Amniotic epithelial cell (primary cell): ENCODE data around the gene BTD.

ENCODE experiments used
- DNase-seq: peaks from one replicate; pipeline ENCODE4 v3.0.0-alpha.2; 2010; ENCODE audit warnings: low read depth

BTD gene, protein sequence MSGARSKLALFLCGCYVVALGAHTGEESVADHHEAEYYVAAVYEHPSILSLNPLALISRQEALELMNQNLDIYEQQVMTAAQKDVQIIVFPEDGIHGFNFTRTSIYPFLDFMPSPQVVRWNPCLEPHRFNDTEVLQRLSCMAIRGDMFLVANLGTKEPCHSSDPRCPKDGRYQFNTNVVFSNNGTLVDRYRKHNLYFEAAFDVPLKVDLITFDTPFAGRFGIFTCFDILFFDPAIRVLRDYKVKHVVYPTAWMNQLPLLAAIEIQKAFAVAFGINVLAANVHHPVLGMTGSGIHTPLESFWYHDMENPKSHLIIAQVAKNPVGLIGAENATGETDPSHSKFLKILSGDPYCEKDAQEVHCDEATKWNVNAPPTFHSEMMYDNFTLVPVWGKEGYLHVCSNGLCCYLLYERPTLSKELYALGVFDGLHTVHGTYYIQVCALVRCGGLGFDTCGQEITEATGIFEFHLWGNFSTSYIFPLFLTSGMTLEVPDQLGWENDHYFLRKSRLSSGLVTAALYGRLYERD

DNA sequence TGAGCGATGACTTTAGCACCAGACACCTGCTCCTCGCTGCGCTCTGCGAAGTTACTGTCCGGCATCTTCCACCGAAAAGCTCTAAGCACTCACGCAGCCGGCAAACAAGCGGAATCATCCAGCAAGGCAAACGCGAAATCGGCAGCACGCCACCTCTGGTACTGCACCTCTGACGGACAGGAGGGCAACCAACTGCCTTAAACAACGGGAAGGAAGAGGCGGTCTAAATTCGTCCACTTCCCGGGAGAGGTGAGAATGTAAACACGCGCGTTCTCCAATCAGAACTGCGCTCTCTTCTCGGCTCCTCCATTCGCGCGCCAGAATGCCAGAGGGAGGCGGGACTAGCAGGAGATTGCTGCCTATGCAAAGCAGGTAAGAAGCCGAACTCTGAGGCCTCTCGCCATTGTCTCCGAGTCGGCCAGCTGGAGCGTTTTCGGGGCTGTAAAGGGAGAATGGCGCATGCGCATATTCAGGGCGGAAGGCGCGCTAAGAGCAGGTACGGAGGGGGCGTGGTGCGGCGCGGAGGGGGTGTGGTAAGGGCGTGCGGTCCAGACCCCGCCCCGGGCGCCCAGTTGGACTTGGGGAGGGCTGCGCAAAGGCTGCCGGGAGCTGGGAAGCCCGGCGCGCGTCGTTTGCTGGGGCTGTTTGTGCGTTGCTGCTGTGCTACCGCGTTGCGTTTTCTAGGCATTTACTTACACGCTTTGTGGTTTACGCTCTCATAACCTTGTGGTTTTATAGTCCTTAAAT is at the start of gene BTD, which contains the start of gene HACL1:
BTD (plus strand) TSS at position 347 of the 747 bp plus-strand sequence. CDS start 33,695 bp downstream, outside the sequence.
HACL1 (minus strand) TSS at position 171 of the 747 bp plus-strand sequence; CDS start at position 65, 106 bp downstream.
- peak; percentile 99 for DNase-seq

DNA sequence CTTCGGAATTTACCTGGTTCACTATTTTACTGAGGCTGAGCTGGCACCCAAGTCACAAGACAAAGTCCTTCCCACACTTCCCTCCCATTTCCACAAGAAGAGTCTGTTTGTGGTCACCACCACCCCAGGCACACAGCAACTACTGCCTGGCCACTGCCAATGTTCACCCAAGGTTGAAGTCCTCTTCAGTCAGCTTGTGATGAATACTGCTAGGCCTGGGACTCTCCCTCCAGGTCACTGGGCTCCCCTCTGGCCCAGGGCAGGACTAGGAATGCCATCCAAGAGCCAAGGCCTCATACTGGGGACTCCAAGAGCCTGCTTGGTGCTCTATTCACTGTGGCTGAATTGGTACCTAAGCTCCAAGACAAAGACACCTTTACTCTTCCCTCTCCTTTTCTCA is 49.6 kb upstream of the BTD start:
- DNase-seq: no peak

DNA sequence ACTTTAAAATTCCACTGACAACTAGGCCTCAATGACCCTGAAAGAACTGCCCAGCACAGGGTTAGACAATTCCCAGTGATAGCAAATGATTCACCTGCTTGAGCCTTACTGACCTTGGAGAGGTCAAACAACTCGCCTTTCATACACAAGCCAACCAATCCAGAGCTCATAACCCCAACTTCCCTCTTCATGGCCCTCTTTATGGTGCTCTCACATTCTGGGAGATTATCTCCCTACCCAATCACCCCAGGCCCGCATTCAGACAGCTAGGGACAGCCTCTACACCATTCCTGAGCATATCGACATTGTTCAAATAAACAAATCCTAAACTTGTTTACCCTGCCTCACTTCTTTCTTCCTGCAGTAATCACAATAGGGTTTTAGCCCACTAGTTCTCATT is 47.8 kb upstream of the BTD start:
- no peak for DNase-seq

DNA sequence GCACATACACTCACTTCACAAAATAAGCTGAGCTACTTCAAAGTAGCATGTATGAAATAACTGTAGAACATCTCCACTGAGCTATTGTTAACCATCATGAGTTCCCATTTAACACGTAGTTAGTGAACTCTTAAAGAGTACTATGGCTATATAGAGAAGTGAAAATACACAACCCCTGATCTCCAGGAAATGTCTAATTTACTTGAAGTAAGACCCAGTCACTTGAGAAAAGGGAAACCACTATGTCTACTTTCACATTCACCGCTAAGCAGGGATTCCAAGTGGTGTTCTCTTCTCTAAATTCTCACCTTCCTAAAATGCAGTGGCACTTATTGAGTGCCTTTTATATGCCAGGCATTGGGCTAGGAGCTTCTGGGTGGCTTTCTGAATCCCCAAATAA is 45.0 kb upstream of the BTD start:
- DNase-seq: no peak

DNA sequence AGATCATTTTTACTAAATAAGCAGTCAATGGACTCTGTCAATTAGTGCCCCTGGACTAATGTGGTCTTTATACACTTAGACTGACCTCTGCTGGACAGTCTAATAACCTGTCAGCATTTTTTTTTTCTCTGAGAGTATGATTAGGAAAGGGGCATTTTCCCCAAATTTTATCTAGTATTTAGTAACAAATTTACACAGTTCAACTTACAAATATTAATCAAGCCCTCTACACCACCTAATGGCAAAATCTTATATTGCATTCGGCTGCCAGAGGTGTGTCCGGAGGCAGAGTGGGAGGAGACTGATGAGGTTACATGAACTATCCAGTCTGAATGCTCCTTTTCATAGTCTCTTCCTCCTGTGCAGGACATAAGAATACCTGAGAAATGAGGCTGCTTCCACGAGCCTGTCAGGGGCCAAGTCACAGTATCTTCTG is 44.0 kb upstream of the BTD start:
- DNase-seq: peak; percentile 75

DNA sequence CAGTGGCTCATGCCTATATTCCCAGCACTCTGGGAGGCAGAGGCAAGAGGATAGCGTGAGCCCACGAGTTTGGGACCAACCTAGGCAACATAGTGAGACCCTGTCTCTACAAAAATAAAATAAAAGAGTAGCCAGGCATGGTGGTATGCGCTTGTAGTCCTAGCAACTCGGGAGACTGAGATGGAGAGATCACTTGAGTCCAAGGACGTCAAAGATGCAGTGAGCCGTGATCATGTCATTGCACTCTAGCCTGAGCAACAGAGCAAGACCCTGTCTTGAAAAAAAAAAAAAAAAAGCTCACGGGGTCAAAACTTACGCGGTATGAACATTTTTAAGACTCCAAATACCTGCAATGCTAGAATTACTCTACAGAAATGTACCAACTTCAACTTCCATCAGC is 43.0 kb upstream of the BTD start:
- DNase-seq: no peak

DNA sequence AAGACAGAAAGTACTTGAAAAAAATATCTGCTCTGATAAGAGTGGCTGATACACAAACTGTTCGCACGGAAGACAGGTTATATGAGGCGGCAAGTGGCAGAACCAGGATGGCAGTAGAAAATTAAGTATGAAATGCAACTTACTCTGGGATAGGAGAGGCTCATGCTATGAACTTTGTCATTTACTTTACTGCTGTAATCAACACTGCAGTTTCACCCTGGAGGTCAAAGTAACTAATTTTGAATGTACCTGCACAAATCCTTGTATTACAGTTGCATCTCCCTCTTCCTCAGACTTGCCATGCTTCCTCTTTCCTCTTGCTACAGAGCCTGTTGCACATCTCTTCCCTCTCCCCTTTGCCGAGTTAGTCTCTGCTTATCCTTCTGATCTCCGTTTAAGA is 39.0 kb upstream of the BTD start:
- DNase-seq: no peak

DNA sequence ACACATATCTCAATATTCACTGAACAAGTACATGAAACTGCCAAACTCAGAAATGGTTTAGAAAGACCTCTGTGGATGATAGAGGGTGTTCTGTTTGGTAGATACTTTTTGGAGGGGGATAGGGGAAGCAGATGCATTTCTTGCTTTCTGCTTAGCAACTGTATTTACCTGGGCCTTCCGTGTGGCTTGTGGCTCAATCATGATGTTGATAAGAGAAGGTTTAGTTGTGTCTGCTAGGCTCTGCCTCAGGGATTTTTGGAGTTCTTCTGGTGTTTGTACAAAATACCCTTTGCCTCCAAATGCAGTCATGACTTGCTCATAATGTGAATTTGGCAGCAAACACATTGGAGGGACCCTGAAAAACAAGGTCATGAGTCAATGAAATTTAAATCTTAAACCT is 38.4 kb upstream of the BTD start:
- no peak for DNase-seq

DNA sequence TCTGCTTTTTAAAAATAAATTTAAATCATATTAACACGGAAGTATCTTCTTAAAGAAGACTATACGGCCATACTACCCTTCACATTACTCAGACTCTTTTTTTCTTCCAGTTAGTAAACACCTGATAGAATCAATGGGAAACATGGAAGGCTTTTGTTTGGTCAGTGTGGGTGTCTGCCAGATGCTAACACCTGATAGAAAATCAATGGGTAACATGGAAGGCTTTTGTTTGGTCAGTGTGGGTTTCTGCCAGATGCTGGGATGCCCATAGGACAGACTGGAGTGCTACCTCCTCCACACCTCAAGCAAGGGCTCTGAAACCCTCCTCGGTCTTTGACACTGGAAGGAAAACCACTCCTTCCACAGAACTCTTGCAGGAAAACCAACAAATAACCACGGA is 29.4 kb upstream of the BTD start:
- DNase-seq: no peak

DNA sequence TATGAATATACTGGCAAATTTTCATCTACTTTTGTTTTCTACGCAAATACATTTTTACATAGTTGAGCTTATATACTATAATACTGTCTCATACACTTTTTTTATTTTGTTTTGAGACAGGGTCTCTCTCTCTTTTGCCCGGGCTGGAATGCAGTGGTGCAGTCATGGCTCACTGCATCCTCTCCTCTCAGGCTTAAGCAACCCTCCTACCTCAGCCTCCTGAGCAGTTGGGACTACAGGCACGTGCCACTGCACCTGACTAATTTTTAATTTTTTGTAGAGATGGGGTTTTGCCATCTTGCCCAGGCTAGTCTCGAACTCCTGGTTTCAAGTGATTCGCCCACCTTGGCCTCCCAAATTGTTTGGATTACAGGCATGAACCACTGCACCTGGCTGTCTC is 26.1 kb upstream of the BTD start:
- no peak for DNase-seq

DNA sequence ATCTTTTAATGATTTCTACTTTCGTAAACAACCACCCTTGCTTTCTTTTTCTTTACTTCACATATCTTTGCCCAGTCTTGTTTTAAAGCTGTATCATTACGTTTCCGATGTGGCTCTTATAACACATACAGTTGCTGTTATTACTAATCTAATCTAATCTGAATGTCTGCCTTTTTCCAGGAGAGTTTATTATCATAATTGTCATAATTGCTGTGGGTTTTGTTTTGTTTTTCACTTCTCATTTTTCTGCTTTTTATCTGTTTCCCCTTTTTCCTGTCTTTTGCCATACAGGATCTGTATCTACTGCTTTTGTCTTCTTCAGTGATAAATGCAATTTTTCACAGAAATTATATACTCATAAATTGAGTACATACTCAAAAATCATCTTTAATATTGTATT is 25.1 kb upstream of the BTD start:
- DNase-seq: no peak

DNA sequence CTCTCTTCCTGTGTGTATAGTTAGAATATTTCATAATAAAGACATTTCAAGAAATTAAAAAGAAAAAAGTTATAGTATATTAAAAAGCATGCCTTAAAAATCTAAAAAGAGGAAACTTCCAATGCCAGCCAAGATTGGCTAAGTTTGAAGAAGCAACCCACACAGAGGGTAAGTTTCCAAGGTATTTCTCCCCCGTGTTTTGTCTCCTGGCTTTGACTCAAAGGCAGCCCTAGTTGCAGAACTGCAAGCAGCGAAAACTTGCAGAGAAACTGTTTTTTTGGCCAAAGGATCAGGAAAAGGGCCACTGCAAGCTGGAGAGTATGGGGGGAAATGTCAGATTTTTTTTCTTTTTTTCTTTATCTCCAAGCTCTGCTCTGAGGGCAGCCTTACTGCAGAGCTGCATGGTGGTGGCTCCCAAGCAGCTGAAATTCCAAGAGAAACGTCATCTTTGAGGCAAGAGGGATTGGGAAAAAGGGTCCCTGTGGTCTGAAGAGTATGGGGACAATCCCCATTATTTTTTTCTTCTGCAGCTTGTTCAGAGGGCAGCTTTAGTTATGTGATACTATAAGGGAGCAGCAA is 23.2 kb upstream of the BTD start:
- DNase-seq: no peak

DNA sequence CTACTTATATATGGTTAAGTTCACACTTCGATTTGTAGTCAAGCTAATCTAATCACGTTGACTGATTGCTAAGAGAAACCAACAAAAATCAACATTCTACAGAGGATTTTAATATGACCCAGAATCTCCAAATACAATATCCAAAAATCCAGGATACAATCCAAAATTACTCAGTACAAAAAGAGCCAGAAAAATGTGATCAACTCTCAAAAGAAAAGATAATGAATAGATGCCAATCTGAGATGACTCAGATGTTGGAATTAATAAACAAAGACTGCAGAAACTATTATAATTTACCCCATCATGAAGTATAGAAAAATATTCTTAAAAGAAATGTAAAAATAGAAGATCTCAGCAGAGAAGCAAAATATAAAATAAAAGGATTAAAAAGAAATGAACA is 22.5 kb upstream of the BTD start:
- no peak for DNase-seq

DNA sequence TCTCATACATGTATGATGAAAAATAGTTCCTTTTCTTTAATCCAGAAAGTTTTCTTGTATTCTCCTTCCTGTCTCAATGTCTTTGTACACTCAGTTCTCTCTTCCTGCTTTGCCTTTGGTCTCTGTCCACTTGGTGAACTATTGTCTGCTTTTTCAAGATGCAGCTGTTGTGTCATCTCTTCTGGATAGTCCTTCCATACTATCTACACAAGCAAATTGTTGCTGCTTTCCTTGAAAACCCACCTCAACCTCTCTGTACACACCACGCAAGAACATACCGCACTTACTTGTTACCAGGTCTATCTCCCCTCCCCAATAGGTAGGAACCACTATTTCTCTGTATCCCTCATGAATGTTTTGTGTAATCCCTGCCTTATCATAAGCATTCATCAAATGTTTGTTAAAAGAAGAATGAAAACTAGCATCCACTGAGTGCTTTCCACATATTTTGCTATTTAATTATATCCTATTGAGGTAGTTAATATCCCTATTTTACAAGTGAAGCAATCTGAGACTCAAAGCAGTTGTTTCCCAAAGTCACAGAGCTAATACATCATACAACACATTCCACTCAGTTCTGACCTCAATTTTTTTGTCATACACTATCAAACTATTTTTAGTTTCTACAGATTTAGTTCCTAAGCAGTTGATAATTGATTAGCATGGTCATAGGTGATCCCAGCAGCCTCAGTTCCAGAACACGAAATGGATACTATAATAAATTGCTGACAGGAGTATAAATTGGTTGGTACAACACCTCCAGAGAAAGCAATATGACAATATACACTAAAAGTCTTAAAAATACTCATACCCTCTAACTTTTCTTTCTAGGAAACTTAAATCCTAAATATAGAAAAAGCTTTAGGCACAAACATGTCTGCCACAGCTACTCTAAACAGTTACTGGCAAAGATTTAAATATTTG is 19.8 kb upstream of the BTD start:
- peak; percentile 20 for DNase-seq

DNA sequence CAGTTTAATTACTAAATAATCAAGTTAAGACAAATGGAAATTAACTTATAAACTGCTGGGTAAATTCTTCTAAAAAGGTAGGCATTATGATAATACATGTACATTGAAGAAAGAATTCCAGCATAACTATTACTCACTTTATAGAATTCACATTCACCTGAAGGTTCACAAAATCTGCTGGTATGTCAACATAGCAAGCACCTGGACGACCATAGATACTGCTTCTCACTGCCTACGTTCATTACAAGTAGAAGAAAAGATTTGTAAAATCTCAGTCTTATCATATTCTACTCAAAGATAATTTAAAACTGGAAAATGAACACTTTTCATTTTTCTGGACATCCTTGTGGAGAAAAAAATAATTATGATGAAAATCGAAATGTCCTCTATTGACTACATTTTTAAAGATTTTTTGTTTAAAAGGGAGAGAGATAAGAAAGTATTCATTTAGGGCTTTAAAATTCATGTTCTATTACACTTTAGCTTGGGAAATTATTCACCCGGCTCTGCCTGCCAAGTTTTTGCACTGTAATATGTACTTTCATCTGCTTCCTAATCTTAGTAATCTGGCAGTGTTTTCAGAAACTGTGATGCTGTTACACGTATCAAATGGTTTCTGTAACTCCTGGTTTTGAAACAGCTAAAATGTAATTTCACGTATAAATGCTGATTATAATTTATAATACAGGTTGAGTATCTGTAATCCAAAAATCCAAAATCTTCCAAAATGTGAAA is 16.3 kb upstream of the BTD start:
- DNase-seq: no peak

DNA sequence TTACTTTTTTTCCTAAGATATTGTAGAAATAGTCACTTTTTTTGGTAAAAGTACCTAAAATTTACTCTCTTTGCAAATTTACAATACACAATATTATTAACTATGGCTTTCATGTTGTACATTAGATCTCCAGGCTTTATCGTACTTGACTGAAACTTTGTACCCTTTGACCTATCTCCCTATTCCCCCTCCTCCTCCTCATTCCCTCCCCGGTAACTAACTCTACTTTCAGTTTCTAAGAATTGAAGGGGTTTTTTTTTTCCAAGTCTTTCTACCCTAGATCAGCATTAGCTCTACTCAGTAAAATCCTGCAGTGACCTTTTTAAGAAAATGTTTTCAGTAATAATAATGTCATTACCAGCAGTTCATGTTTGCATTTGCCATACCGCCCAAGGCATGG is 10.3 kb upstream of the BTD start:
- DNase-seq: no peak

DNA sequence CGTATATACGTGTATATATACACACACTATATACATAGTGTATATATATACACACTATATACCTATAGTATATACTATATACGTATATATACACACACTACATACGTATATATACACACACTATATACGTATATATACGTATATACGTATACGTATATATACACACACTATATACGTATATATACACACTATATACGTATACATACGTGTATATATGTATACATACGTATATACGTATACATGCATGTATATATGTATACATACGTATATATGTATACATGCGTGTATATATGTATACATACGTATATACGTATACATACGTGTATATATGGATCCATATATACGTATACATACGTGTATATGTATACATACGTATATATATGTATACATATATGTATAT is 9.6 kb upstream of the BTD start:
- DNase-seq: no peak

DNA sequence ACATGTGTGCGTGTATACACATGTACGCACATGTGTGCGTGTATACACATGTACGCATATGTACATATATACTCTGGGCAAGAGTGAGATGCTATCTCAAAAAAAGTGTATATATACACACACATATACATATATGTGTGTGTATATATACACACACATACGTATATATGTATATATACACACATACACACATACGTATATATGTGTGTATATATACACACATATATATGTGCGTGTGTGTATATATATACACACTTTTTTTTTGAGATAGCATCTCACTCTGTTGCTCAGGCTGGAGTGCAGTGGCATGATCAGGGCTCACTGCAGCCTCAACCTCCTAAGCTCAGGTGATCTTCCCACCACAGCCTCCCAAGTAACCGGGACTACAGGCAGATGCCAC is 8.6 kb upstream of the BTD start:
- DNase-seq: no peak

DNA sequence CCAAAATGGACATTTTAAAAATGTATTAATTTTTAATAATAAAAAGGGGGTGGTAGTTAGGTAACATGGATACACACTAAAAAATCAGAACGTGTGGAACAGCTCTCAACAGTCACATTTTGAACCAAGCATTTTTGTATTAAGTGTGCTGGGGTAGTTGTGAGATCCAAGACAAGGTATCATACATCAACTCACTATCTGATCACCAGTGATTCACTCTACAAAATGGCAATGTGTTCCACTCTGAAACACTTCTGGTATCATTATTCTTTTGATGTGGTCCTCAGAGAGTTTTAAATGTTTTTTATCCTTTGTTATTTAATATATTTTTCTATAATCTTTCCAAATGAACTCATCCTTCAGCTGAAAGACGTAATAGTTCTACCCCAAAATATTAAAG is 5.6 kb upstream of the BTD start:
- no peak for DNase-seq

DNA sequence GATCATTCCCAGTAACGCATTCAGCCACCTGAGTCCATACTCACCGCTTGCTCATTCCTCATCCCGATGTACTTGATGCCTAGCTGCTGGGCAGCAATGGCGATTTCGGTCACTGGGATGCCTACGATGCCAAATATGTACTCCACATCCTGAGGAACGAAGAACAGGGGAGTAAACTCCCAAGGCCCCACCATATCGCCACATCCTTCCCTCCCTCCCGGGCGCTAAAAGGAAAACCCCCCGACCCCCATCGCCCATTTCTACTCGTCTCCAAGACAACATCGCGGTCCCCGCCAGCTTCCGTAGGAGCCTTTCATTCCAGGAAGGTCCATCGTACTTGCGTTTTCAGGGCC is 523 bp upstream of the BTD start:
- DNase-seq: no peak

DNA sequence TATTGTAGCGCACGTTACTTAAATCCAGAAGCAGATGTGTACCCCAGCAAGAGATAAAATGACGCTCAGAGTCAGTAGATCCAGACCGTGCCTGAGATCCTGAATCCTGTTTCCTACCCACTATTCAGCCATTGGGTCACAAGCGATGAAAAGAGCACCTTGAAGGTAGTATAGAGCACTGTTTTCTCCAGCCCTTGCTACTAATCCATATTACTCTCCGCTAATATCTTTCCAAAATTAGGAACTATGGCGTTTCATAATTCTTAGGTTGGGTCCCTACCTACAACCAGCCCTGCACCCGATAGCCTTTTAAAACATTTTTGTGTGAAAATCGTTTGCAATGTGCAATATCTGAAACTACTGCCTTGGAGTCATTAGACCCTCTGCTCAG is 596 bp downstream of the BTD start:
- no peak for DNase-seq
